VCaP (cell line): ENCODE results near the gene SLC22A7.

ENCODE experiments used
- H3K27ac ChIP-seq: fragments of 450-650 bp; 2 replicates; pipeline ENCODE4 v1.5.1; 2017
- TF ChIP-seq, protein P1 (sequence below): fragments of 450-650 bp; conservative IDR thresholded peaks from 2 replicates; pipeline ENCODE4 v1.5.1; 2017; ENCODE audit warnings: mild to moderate bottlenecking, moderate library complexity

Gene SLC22A7

DNA sequence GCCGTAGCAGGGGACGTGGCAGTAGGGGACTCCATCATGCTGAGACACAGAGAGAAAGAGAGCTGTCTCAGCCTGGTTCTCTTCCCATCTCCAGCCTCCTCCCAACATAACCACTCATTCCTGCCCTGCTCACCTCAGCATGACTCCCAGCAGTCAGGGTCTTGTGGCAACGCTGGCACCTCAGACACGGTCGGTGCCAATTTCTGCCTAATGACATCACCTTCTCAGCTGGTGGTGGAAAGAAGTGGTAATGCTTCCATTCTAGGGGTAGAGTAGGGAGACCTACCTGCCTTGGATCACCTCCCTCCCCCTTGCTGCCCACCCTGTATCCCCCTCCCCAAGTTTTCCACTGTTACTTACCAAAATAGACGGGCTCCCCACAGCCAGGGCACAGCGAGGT is 8.0 kb downstream of the SLC22A7 start:
- H3K27ac ChIP-seq: no peak overlapping the region
- TF ChIP-seq, protein P1, sequence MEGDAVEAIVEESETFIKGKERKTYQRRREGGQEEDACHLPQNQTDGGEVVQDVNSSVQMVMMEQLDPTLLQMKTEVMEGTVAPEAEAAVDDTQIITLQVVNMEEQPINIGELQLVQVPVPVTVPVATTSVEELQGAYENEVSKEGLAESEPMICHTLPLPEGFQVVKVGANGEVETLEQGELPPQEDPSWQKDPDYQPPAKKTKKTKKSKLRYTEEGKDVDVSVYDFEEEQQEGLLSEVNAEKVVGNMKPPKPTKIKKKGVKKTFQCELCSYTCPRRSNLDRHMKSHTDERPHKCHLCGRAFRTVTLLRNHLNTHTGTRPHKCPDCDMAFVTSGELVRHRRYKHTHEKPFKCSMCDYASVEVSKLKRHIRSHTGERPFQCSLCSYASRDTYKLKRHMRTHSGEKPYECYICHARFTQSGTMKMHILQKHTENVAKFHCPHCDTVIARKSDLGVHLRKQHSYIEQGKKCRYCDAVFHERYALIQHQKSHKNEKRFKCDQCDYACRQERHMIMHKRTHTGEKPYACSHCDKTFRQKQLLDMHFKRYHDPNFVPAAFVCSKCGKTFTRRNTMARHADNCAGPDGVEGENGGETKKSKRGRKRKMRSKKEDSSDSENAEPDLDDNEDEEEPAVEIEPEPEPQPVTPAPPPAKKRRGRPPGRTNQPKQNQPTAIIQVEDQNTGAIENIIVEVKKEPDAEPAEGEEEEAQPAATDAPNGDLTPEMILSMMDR: no peak

DNA sequence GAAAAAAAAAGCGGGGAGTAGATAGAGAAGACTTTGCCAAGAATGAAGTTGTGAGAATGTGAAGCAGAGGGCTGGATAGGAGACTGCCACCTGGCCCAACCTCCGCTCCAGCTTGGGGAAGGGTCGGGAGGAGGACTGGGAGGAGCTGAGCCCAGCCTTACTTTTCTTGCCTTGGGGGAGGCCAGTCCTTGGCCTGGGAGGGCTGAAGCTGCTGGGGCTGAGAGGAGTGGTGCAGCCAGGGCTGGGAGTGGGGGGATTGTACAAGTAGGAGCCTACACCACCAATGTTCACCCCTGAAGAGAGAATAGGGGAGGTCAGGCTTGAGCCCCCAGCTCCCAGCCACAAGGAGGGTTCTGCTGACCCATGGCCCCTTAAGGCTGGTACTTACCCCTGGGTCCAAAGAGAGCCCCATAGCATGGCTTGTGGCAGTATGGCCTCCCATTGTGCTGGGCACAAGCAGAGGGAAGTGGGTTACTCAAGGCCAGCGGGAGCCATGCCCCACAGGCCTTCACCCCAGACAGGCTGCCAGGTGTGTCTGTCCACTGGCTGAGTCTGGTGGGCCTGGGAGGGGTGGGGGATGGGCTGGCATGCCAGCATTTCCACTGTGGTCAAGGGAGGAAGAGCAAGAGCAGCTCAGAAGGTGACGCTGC is 9.5 kb downstream of the SLC22A7 start:
- TF ChIP-seq, protein P1: no peak
- H3K27ac ChIP-seq: no peak overlapping the region

DNA sequence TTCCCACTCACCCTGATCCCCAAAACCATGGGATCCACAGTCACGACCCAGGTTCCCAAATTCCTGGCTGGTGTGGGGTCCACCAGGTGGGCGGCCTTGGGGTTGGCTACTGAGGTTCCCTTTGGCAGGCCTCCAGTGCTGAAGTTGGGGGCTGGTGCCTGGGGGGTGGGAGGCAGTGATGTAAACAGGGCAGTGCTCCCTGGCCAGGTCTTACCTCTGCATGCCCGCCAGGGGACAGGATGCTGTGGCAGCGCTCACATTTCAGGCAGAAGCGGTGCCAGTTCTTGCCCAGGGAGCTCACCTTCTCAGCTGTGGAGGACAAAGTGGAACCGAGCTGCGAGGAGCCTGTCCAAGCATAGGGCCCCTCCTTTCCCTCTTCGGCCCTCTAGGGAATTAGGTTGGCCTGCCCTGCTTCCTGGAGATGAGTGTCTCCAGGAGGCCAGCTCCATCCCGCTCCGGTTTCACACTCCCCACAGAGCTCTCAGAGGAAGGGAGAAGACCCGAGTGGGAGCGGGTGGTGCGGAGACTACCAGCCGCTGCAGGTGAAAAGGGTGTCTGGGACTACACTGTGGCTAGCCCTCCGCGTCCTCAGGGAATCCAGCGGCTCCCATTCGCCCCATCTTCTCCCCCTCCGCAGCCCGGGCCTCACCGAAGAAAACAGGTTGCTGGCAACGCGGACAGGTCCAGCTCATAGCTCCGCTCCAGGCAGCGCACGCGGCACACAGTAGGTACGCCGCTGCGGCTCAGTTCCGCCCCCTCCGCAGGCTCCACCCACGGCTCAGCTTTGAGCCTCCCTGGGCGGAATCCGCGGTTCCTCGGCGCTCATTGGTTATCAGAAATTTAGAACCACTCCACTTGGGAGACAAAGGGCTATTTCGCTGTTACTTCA is 10.3 kb downstream of the SLC22A7 start, which contains the start of gene CRIP3:
TSS of gene CRIP3 (minus strand) at position 726 of the 889 bp plus-strand sequence. CDS start at position 692, 34 bp downstream.
- H3K27ac ChIP-seq: no peak within 1 kb of the TSS
- TF ChIP-seq, protein P1: no peak

DNA sequence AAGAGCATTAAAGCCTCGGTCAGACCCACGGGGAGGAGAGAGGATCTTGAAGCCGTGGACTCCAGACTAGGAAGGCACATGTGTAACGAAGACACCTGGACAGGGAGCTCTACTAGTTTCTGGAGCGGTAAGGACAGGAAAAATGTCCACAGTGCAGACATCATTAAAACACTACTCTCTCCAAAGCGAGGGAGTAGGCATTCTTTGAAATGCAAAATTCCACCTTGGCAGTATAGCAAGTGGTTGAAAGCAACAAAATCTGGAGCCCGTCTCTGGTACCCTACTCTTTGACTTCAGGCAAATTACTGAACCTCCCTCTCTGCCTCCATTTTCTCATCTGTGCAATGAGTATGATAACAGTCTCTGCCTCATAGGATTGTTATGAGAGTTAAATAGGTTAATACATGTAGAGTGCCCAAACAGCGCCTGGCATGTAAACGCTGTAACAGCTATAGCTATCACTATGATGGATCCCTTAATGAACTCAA is 11.0 kb downstream of the SLC22A7 start:
- TF ChIP-seq, protein P1: no peak
- H3K27ac ChIP-seq: no peak overlapping the region

DNA sequence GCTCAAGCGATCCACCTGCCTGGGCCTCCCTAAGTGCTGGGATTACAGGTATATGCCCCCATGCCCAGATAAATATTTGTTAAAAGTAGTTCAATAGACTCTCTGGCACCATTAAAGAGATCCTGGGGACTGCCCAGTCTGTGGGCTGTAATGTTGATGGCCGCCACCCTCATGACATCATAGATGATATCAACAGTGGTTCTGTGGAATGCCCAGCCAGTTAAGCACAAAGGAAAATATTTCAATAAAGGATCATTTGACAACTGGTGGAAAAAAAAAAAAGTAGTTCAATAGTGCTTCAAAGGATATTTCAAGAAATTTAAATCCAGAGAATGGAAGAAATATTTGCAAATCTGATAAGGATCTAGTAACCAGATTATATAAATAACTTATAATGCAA is 12.1 kb downstream of the SLC22A7 start:
- H3K27ac ChIP-seq: no peak overlapping the region
- TF ChIP-seq, protein P1: no peak

DNA sequence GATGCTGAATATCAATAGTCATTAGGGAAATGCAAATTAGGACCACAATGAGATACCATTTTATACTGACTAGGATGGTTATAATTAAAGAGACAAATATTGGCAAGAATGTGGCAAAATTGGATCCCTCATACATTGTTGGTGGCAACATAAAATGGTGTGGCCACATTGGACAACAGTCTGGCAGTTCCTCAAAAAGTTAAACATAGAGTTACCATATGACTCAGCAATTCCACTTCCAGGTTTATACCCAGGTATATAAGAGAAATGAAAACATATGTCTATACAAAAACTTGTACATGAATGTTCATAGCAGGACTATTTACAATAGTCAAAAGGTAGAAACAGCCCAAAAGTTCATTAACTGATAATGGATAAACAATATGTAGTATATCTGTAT is 12.6 kb downstream of the SLC22A7 start:
- TF ChIP-seq, protein P1: no peak
- H3K27ac ChIP-seq: no peak overlapping the region

DNA sequence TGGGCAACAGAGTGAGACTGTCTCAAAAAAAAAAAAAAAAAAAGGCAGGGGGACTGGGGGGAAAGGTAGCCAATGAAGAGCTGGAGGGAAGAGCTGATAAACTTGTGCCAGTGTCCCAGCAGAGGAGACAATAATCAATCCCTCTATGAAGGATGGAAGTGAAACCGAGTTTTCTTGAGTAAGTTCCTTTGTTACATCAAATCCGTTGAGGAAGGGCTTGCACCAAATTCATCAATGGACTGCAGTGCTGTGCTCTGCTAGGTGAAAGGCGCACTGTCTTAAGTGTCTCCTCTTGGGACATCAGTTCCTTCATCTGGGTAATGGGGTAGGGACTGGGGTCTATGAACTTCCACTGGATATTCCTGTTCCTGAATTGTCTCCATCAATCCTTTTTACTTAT is 13.6 kb downstream of the SLC22A7 start:
- H3K27ac ChIP-seq: no peak overlapping the region
- TF ChIP-seq, protein P1: no peak
